OCI-LY7 (cell line): ENCODE measurements around the gene PDE4A. TPM values are rescaled to one million over a fixed set of nuclear protein-coding genes. Genes with fewer than 3 reads are reported as not detected.
"Not testable (repeated sequence)": the region's sequence is repeated elsewhere in the genome, so short reads cannot be mapped to it uniquely, and the experiment has no call there.

Source experiments
- BruUV-seq: library from RNA; stranded (reverse); fragments of 400-500 nt; replicated peaks from 2 replicates; lab custom pipeline; 2021; lab: Mats Ljungman, UMichigan
- CTCF ChIA-PET: fragments of 300-600 bp; sonication (Branson Sonifier 250); formaldehyde crosslinking; loops from one replicate; lab custom pipeline; 2022; ENCODE audit warnings: antibody characterized with exemption; ENCODE audit not compliant: unreplicated experiment; lab: Charles Lee
- POLR2A ChIA-PET: fragments of 300-600 bp; sonication (Branson Sonifier 250); formaldehyde crosslinking; loops from one replicate; lab custom pipeline; 2022; ENCODE audit warnings: antibody characterized with exemption; lab: Charles Lee
- DNase-seq: peaks from one replicate; pipeline ENCODE4 v3.0.0-alpha.2; 2015; ENCODE audit warnings: low spot score
- H2AFZ ChIP-seq: fragments of 200-600 bp; sonication (generic), shearing (Covaris generic); 2 replicates; pipeline ENCODE4 v1.6.1; 2014; ENCODE audit warnings: mild to moderate bottlenecking, antibody characterized with exemption, low read length, moderate library complexity
- H3K27ac ChIP-seq: fragments of 200-600 bp; sonication (generic); 2 replicates; pipeline ENCODE4 v1.5.1; 2014; ENCODE audit warnings: mixed run types, low read depth, mild to moderate bottlenecking, moderate library complexity, low read length, inconsistent platforms; ENCODE audit not compliant: poor library complexity, severe bottlenecking
- H3K36me3 ChIP-seq: fragments of 200-600 bp; sonication (generic); 2 replicates; pipeline ENCODE4 v1.6.1; 2014; ENCODE audit warnings: mild to moderate bottlenecking, antibody characterized with exemption, low read length, moderate library complexity, mixed read lengths; ENCODE audit not compliant: insufficient read depth
- H3K4me1 ChIP-seq: fragments of 200-600 bp; sonication (generic); 2 replicates; pipeline ENCODE4 v1.5.1; 2014; ENCODE audit warnings: mild to moderate bottlenecking, low read length; ENCODE audit not compliant: insufficient read depth, poor library complexity, severe bottlenecking
- H3K4me2 ChIP-seq: fragments of 200-600 bp; sonication (generic); 2 replicates; pipeline ENCODE4 v1.6.1; 2014; ENCODE audit warnings: mild to moderate bottlenecking, low read length
- H3K4me3 ChIP-seq: fragments of 200-600 bp; sonication (generic); 2 replicates; pipeline ENCODE4 v1.5.1; 2014; ENCODE audit warnings: mild to moderate bottlenecking, low read depth, low read length; ENCODE audit not compliant: poor library complexity, severe bottlenecking
- H3K79me2 ChIP-seq: fragments of 200-600 bp; sonication (generic); 2 replicates; pipeline ENCODE4 v1.6.1; 2016; ENCODE audit warnings: low read depth, mild to moderate bottlenecking, low read length, moderate library complexity, mixed read lengths; ENCODE audit not compliant: insufficient read depth
- H3K9me2 ChIP-seq: fragments of 200-600 bp; sonication (generic); 2 replicates; pipeline ENCODE4 v1.6.1; 2016; ENCODE audit warnings: mild to moderate bottlenecking, low read length, mixed read lengths; ENCODE audit not compliant: insufficient read depth
- H3K9me3 ChIP-seq: fragments of 200-600 bp; sonication (generic); 2 replicates; pipeline ENCODE4 v1.6.1; 2014; ENCODE audit warnings: mild to moderate bottlenecking, mixed run types, low read length, mixed read lengths
- H4K20me1 ChIP-seq: fragments of 200-600 bp; sonication (generic); 2 replicates; pipeline ENCODE4 v1.6.1; 2014; ENCODE audit warnings: mild to moderate bottlenecking, antibody characterized with exemption, low read length, moderate library complexity, mixed read lengths; ENCODE audit not compliant: insufficient read depth
- CTCF ChIP-seq: fragments of 200-600 bp; sonication (generic); conservative IDR thresholded peaks from 2 replicates; pipeline ENCODE4 v1.5.1; 2014; ENCODE audit warnings: mild to moderate bottlenecking, antibody characterized with exemption, low read length, moderate library complexity, mixed read lengths
- EZH2phosphoT487 ChIP-seq: fragments of 200-600 bp; sonication (generic); IDR thresholded peaks from 2 replicates; pipeline ENCODE4 v1.6.1; 2018; ENCODE audit warnings: low read depth, borderline replicate concordance, mild to moderate bottlenecking, mixed run types, antibody characterized with exemption, low read length, moderate library complexity, mixed read lengths
- intact Hi-C: fragments of 100-400 bp; cut with micrococcal nuclease; formaldehyde crosslinking; loops from one replicate; pipeline ENCODE4 v1.10.0; 2022; ENCODE audit not compliant: unreplicated experiment
- total RNA-seq, 2 experiments: library from RNA; depleted of rRNA in 1 of 2; stranded (reverse); fragments of >200 nt in 1 of 2; shearing (Covaris generic) in 1 of 2; gene quantifications; 2 replicates each; pipeline ENCODE4 v1.2.3, GENCODE V29; 2014 to 2022

PDE4A gene
- total RNA-seq, 2 experiments from 2014 or later: 16.4 to 45.1 TPM

DNA sequence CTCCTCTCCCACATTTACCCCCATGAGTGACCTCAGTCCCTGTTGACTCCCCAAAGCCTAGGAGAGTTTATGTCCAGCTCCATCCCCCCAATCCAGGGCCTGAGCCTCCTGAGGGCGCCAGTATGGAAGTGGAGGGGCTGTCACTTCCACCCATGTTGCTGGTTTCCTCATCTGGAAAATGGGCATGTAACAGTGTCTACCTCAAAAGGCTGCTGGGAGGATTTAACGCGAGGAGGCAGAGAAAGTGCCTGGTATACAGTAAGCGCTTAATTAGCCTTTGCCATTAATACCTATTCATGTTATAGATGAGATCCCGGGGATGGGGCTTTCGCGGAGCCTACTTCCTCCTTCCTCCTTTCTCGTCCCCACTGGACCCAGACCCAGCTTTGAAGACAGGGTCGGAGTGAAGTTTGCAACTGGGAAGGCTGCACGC is 40.4 kb upstream of the PDE4A start:
- CTCF ChIA-PET: interaction anchor here (0.5 to 1.3 kb wide), 4 partner anchors 9 to 109 kb away, joined by 3 to 4 read pairs (median 3); partner anchors contain the start of gene ICAM1
- Histone ChIP-seq H3K4me1 (peaks cover 11% of the 10 kb centered on the region), H3K4me3 (peak overlapping the region; percentile 91), H3K27ac (peak overlapping the region; percentile 51), H3K36me3 (peaks cover 22% of the 10 kb centered on the region), H2AFZ (peak overlapping the region; percentile 75; the same call in 1 of the 2 replicates), H3K9me2 (no peaks in the 10 kb centered on the region), H4K20me1 (no peaks in the 10 kb centered on the region), H3K79me2 (peaks cover 16% of the 10 kb centered on the region), H3K4me2 (peak overlapping the region; percentile 94), H3K9me3 (no peaks in the 10 kb centered on the region)
- TF ChIP-seq EZH2phosphoT487 (no peak), CTCF (no peak; the same call in 1 of the 2 replicates)
- POLR2A ChIA-PET: interaction anchor here (0.7 to 3.2 kb wide), 6 partner anchors 20 to 461 kb away, joined by 3 to 14 read pairs (median 5); partner anchors contain the start of genes ICAM1 and RAVER1
- intact Hi-C loops: loop anchor here (2.0 kb wide), 2 partner anchors 47 to 111 kb away; partner anchors contain the start of gene RAVER1
- BruUV-seq: TSS peak; percentile 88
- no peak for DNase-seq

DNA sequence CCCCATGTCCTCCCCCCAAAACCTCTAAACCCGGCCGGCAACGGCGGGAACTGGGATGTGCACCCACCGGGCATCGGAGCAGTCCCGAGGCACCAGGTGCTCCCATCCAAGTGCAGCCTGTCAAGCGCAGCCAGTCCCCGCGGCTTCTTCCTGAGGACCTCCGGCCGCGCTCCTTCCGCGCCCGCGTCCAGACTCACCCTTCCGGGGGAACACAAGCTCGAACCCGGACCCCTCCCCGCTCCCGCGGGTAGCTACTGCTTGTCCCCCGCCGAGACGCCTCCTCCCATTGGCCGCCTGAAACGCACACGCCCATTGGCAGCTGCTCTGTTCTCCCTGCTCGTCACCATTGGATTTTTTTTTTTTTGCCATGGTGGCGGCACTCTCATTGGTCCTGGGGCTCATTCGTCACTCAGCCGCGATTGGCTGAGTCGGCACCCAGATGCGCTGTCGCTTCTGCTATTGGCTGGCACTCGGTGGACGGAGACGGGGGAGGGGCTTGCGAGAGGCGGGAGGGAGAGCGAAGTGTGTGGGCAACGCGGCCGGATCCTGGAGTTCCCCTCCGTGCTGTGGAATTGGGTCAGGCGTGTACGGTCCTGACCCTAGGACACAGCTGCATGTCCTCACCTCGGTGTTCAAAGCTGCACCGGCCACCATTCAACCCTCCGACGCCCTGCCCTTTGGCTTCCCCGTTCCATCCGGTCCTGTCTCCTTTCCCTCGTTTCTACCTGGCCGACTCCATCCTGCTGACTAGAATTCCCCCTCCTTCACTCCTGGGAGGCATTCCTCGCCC is 39.8 kb upstream of the PDE4A start, which contains the start of gene TYK2:
TYK2 (minus strand) TSS at position 260 of the 790 bp plus-strand sequence. CDS start 2,166 bp downstream, outside the sequence.
- ChIA-PET CTCF (interaction anchor here (0.5 to 1.1 kb wide), 4 partner anchors 38 to 110 kb away, joined by 3 to 6 read pairs (median 4); partner anchors contain the start of genes ICAM1 and RAVER1), POLR2A (interaction anchor here (0.5 to 3.2 kb wide), 9 partner anchors 20 to 185 kb away, joined by 3 to 14 read pairs (median 5); partner anchors contain the start of genes ICAM1, KRI1 and RAVER1)
- peaks cover 16% of the 10 kb centered on the region for H3K79me2 ChIP-seq
- BruUV-seq: no TSS peak
- intact Hi-C loops: loop anchor here (2.0 kb wide), 2 partner anchors 48 to 112 kb away; partner anchors contain the start of gene RAVER1
- no peaks in the 10 kb centered on the region for H4K20me1 ChIP-seq
- DNase-seq: peak; percentile 99
- H3K4me1 ChIP-seq: peaks cover 10% of the 10 kb centered on the region
- H3K27ac ChIP-seq: peak within 1 kb of the TSS; percentile 52
- H2AFZ ChIP-seq: peak within 1 kb of the TSS; percentile 75; the same call in 1 of the 2 replicates
- H3K4me3 ChIP-seq: peak within 1 kb of the TSS; percentile 91
- peaks cover 15% of the 10 kb centered on the region for H3K36me3 ChIP-seq
- no peaks in the 10 kb centered on the region for H3K9me3 ChIP-seq
- H3K4me2 ChIP-seq: peak within 1 kb of the TSS; percentile 94
- no peak for TF ChIP-seq EZH2phosphoT487
- TF ChIP-seq CTCF: 0 out of 2 replicates have a peak, but pooled peaks have one; percentile 17
- no peaks in the 10 kb centered on the region for H3K9me2 ChIP-seq

DNA sequence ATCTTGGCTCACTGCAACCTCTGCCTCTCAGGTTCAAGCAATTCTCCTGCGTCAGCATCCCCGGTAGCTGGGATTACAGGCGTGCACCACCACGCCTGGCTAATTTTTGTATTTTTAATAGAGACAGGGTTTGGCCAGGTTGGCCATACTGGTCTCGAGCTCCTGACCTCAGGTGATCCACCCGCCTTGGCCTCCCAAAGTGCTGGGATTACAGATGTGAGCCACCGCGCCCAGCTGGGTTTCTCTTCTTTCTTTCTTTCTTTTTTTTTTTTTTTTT is 37.2 kb upstream of the PDE4A start:
- BruUV-seq, H3K9me3 ChIP-seq, intact Hi-C loops, H3K9me2 ChIP-seq, H4K20me1 ChIP-seq, DNase-seq, H3K27ac ChIP-seq, H2AFZ ChIP-seq, H3K4me2 ChIP-seq, H3K36me3 ChIP-seq, H3K4me3 ChIP-seq, CTCF ChIA-PET: not testable (repeated sequence)
- peaks cover 13% of the 10 kb centered on the region for H3K4me1 ChIP-seq
- POLR2A ChIA-PET: interaction anchor here (0.6 to 1.0 kb wide), 4 partner anchors 43 to 171 kb away, joined by 4 to 7 read pairs (median 6); partner anchors contain the start of gene ICAM1
- peaks cover 16% of the 10 kb centered on the region for H3K79me2 ChIP-seq
